A549 (cell line): ENCODE results near the gene EIF2B1. TPM values are rescaled to one million over a fixed set of nuclear protein-coding genes. Genes with fewer than 3 reads are reported as not detected.

Source experiments
- ATAC-seq, 2 experiments: fragments of 200-7000 bp in 1 of 2; fragments of >200 bp in 1 of 2; cut with Nextera tagmentation in 1 of 2; cut with Tn5 transposase in 1 of 2; 3 replicates each; pipeline versions ENCODE4 v1.8.0 to v1.9.1; 2018 to 2020; ENCODE audit warnings: mild to moderate bottlenecking in 1 of 2, moderate library complexity in 1 of 2
- CTCF ChIA-PET: fragments of 300-600 bp; sonication (Branson Sonifier 250); formaldehyde crosslinking; extraction: SDS; loops from one replicate; lab custom pipeline; 2021; ENCODE audit warnings: antibody characterized with exemption, inconsistent platforms; lab: Yijun Ruan, JAX
- POLR2A ChIA-PET: fragments of 350-600 bp; formaldehyde crosslinking; extraction: SDS; loops from one replicate; lab custom pipeline; 2021; ENCODE audit warnings: antibody characterized with exemption, inconsistent platforms; lab: Yijun Ruan, JAX
- DNase-seq, 2 experiments: peaks; one replicate each; pipeline versions ENCODE4 v3.0.0 to v3.0.0-alpha.2; 2011 to 2016; ENCODE audit warnings: low read depth in 1 of 2, low spot score in 1 of 2
- FAIRE-seq: peaks from 2 replicates; lab custom pipeline; 2011; peaks lifted over from hg19 to GRCh38; lab: Jason Lieb, UNC
- H3K27ac ChIP-seq, 2 experiments: fragments of >200 bp; sonication (Bioruptor Twin); formaldehyde crosslinking; 3 replicates each; pipeline ENCODE4 v1.5.1; 2016 to 2017
- H3K4me1 ChIP-seq: fragments of >200 bp; sonication (Bioruptor Twin); formaldehyde crosslinking; 3 replicates; pipeline ENCODE4 v1.6.1; 2016
- H3K4me2 ChIP-seq: fragments of >200 bp; sonication (Bioruptor Twin); formaldehyde crosslinking; 3 replicates; pipeline ENCODE4 v1.6.1; 2016
- H3K4me3 ChIP-seq: fragments of >200 bp; sonication (Bioruptor Twin); formaldehyde crosslinking; 3 replicates; pipeline ENCODE4 v1.5.1; 2016
- H3K9me3 ChIP-seq: fragments of >200 bp; sonication (Bioruptor Twin); formaldehyde crosslinking; 3 replicates; pipeline ENCODE4 v1.6.1; 2016
- EHMT2 ChIP-seq: fragments of 200-600 bp; sonication (generic); IDR thresholded peaks from 2 replicates; pipeline ENCODE4 v1.6.1; 2016; ENCODE audit warnings: antibody characterized with exemption, low read depth, mild to moderate bottlenecking, moderate library complexity
- EP300 ChIP-seq, 2 experiments: fragments of >200 bp; sonication (Bioruptor Twin); formaldehyde crosslinking; IDR thresholded peaks; 2 replicates in 1 of 2; 3 replicates in 1 of 2; pipeline ENCODE4 v1.6.1; 2016 to 2017
- FOSB ChIP-seq: fragments of 250-450 bp; sonication (Bioruptor Pico); IDR thresholded peaks from 2 replicates; pipeline ENCODE4 v1.5.0; 2020; ENCODE audit warnings: mild to moderate bottlenecking, moderate library complexity
- HEYL ChIP-seq: fragments of 250-450 bp; sonication (Bioruptor Pico); IDR thresholded peaks from 2 replicates; pipeline ENCODE4 v1.8.0; 2021; ENCODE audit warnings: mild to moderate bottlenecking, moderate library complexity
- HOXA7 ChIP-seq: fragments of 250-450 bp; sonication (Bioruptor Pico); IDR thresholded peaks from 2 replicates; pipeline ENCODE4 v1.5.0; 2020; ENCODE audit warnings: mild to moderate bottlenecking, moderate library complexity
- HOXB13 ChIP-seq: fragments of 250-450 bp; sonication (Bioruptor Pico); IDR thresholded peaks from 2 replicates; pipeline ENCODE4 v1.5.0; 2020; ENCODE audit warnings: low read depth, mild to moderate bottlenecking, moderate library complexity
- MAFK ChIP-seq: fragments of 450-650 bp; IDR thresholded peaks from 2 replicates; pipeline ENCODE4 v1.6.1; 2014; ENCODE audit not compliant: partially characterized antibody
- MAZ ChIP-seq: fragments of 150-350 bp; IDR thresholded peaks from 2 replicates; pipeline ENCODE4 v1.6.1; 2014; ENCODE audit warnings: antibody characterized with exemption, low read depth, low read length, borderline replicate concordance
- NFE2L2 ChIP-seq: fragments of 150-350 bp; conservative IDR thresholded peaks from 2 replicates; pipeline ENCODE4 v1.6.1; 2014; ENCODE audit warnings: low read length
- NR3C1 ChIP-seq: fragments of >200 bp; sonication (Bioruptor Twin); formaldehyde crosslinking; IDR thresholded peaks from 3 replicates; pipeline ENCODE4 v1.6.1; 2017
- PHF8 ChIP-seq: fragments of 200-600 bp; sonication (generic); IDR thresholded peaks from 2 replicates; pipeline ENCODE4 v1.6.1; 2016; ENCODE audit warnings: low read depth, mild to moderate bottlenecking, antibody characterized with exemption, moderate library complexity, borderline replicate concordance
- POLR2A ChIP-seq: IDR thresholded peaks from 2 replicates; pipeline ENCODE4 v1.6.1; 2012; ENCODE audit warnings: mild to moderate bottlenecking, low read length
- POLR2AphosphoS2 ChIP-seq: conservative IDR thresholded peaks from 2 replicates; pipeline ENCODE4 v1.6.1; 2012; ENCODE audit warnings: low read length, improper control_type of control experiment, inconsistent platforms
- RCOR1 ChIP-seq: fragments of 150-350 bp; IDR thresholded peaks from 2 replicates; pipeline ENCODE4 v1.6.1; 2014; ENCODE audit warnings: antibody characterized with exemption, low read length, low read depth
- SMC3 ChIP-seq: fragments of >200 bp; sonication (Bioruptor Twin); formaldehyde crosslinking; IDR thresholded peaks from 3 replicates; pipeline ENCODE4 v1.6.1; 2018; ENCODE audit warnings: inconsistent platforms
- SREBF2 ChIP-seq: fragments of 450-650 bp; IDR thresholded peaks from 2 replicates; pipeline ENCODE4 v1.6.1; 2014; ENCODE audit warnings: mild to moderate bottlenecking, moderate library complexity
- TP53 ChIP-seq: fragments of 250-450 bp; sonication (Bioruptor Pico); IDR thresholded peaks from 2 replicates; pipeline ENCODE4 v1.5.0; 2021; ENCODE audit warnings: mild to moderate bottlenecking, moderate library complexity
- WGBS: methylation state at CpG from one replicate; pipeline ENCODE4 v1.1.6; 2017; ENCODE audit errors: missing lambda C conversion rate; 5-methylcytosine and 5-hydroxymethylcytosine counted together
- polyA plus RNA-seq, 4 experiments: library from polyadenylated mRNA; depleted of rRNA in 3 of 4; stranded (reverse); fragments of >200 nt; fragmentation: RNase III in 1 of 4; extraction: RNeasy Plus Mini Kit Qiagen cat#74134 plus additional on column Dnase treatment in 1 of 4; gene quantifications; 2 replicates in 3 of 4; 3 replicates in 1 of 4; pipeline ENCODE4 v1.2.3, GENCODE V29; 2011 to 2017
- TF ChIP-seq, protein P1 (sequence below): IDR thresholded peaks from 2 replicates; pipeline ENCODE4 v1.6.1; 2012; ENCODE audit warnings: low read depth, borderline replicate concordance
- TF ChIP-seq, protein P2 (sequence below): fragments of 250-450 bp; sonication (Bioruptor Pico); IDR thresholded peaks from 2 replicates; pipeline ENCODE4 v1.5.0; 2021; ENCODE audit warnings: mild to moderate bottlenecking, moderate library complexity, borderline replicate concordance
- TF ChIP-seq, protein P3 (sequence below): fragments of >200 bp; sonication (Bioruptor Twin); formaldehyde crosslinking; IDR thresholded peaks from 3 replicates; pipeline ENCODE4 v1.5.1; 2016
- TF ChIP-seq, protein P4 (sequence below): fragments of >200 bp; sonication (Bioruptor Twin); formaldehyde crosslinking; IDR thresholded peaks from 2 replicates; pipeline ENCODE4 v1.6.1; 2016
- TF ChIP-seq, protein P5 (sequence below): fragments of >200 bp; sonication (Bioruptor Twin); formaldehyde crosslinking; IDR thresholded peaks from 3 replicates; pipeline ENCODE4 v1.6.1; 2016
- TF ChIP-seq, protein P6 (sequence below): fragments of 150-350 bp; IDR thresholded peaks from 2 replicates; pipeline ENCODE4 v1.6.1; 2014; ENCODE audit warnings: low read depth, mild to moderate bottlenecking, low read length

Gene EIF2B1
- polyA plus RNA-seq, 2 of the 4 experiments (the other 2 are of a cell fraction) = 35.7 to 55.1 TPM

DNA sequence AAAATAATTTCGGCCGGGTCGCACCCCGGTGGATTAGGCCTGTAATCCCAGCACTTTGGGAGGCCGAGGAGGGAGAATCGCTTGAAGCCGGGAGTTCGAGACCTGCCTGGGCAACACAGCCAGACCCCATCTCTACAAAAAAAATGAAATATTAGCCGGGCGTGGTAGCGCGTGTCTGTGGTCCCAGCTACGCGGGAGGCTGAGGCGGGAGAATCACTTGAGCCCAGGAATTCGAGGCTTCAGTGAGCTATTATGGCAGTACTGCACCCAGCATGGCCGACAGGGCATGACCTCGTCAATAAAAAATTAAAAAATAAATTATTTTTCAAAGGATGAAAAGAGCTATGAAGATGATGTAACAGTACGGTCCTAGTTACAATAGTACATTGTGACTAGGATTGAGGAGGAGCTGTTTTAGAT lies 666 bp upstream of the EIF2B1 start:
- Histone ChIP-seq H3K9me3 (no peaks in the 10 kb centered on the region), H3K4me3 (peak overlapping the region; percentile 93), H3K27ac (peak overlapping the region; percentile 93 to 94), H3K4me1 (peaks cover 6% of the 10 kb centered on the region; the same call in 1 of the 3 replicates), H3K4me2 (peak overlapping the region; percentile 90)
- WGBS = under 1% methylated on average over 19 of the region's 19 CpGs
- ATAC-seq (peak in 1 of 2 experiments; percentile 24; a peak in 3 of 6 replicates), DNase-seq (no peak), FAIRE-seq (no peak)
- TF ChIP-seq TP53 (CRISPR knock-in tag) (no peak), FOSB (CRISPR knock-in tag) (0 out of 2 replicates have a peak, but pooled peaks have one; percentile 15), PHF8 (peak; percentile 14; the same call in 1 of the 2 replicates)
- ChIA-PET CTCF (no interaction called here), POLR2A (interaction anchor here (1.1 kb wide), 1 partner anchor 27 kb away, joined by 7 read pairs; no protein-coding TSS in a partner anchor)

DNA sequence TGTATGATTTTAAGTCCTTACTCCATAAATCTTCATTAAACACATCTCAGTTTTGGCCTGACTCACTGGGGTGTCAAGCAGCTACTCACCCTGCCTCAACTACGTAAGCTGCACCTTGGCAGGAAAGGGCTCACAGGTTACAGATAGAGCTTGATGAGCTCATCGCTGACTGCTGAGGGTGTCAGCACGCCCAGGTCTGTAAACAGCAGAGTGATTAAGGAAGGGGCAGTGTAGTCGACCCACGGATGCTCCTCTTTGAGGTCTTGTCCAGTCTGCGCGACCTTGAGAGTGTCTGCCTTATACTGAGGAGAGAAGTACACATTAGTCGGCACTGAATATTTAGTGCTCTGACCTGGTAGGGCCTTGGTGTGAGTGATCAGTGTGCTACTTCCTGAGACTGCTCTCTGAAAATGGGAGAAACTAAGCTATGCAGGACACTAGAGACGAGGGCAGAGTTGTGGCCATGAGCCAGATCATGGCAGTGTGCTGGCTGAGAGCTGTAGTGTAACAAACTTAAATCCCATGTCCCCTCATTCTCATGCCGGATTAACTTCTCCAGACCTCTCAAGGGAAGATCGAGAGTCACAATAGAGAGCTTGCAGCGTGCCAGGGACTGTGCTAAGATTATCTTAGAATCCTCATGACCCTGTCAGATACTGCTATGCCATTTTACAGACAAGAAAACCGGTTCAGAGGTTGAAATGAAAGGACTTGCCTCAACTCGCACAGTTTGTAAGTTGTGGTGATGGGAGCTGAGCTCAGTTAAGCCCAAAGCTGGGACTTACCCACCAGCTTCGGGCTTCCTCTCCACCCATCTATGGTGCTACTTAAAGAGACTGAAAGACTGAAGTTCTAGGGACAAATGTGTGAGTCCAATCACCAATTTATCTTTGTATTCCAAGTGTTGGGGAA lies 11.6 kb downstream of the EIF2B1 start:
- no peak for FAIRE-seq
- no peak overlapping the region for H3K27ac ChIP-seq
- no peaks in the 10 kb centered on the region for H3K4me1 ChIP-seq
- peak in 1 of 2 experiments; percentile 15; a peak in 3 of 6 replicates for ATAC-seq
- no peak overlapping the region for H3K4me3 ChIP-seq
- no peak overlapping the region for H3K4me2 ChIP-seq
- no peak for DNase-seq
- CTCF ChIA-PET = interaction anchor here (1.0 to 1.1 kb wide), 2 partner anchors 9 kb away, joined by 3 to 4 read pairs; no protein-coding TSS in a partner anchor
- TF ChIP-seq EHMT2 (no peak), EP300 (IDR thresholded peaks at IDR 0.05) (no peak), NFE2L2 (no peak), NR3C1 (no peak), POLR2AphosphoS2 (no peak), MAFK (no peak), HEYL (CRISPR knock-in tag) (no peak), SMC3 (no peak), MAZ (no peak), RCOR1 (no peak), HOXA7 (CRISPR knock-in tag) (no peak), SREBF2 (no peak), HOXB13 (CRISPR knock-in tag) (no peak), POLR2A (no peak; the same call in 1 of the 2 replicates)
- TF ChIP-seq, protein P1, sequence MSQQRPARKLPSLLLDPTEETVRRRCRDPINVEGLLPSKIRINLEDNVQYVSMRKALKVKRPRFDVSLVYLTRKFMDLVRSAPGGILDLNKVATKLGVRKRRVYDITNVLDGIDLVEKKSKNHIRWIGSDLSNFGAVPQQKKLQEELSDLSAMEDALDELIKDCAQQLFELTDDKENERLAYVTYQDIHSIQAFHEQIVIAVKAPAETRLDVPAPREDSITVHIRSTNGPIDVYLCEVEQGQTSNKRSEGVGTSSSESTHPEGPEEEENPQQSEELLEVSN = no peak
- TF ChIP-seq, protein P2, sequence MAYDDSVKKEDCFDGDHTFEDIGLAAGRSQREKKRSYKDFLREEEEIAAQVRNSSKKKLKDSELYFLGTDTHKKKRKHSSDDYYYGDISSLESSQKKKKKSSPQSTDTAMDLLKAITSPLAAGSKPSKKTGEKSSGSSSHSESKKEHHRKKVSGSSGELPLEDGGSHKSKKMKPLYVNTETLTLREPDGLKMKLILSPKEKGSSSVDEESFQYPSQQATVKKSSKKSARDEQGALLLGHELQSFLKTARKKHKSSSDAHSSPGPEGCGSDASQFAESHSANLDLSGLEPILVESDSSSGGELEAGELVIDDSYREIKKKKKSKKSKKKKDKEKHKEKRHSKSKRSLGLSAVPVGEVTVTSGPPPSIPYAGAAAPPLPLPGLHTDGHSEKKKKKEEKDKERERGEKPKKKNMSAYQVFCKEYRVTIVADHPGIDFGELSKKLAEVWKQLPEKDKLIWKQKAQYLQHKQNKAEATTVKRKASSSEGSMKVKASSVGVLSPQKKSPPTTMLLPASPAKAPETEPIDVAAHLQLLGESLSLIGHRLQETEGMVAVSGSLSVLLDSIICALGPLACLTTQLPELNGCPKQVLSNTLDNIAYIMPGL (CRISPR knock-in tag) = no peak
- TF ChIP-seq, protein P3, sequence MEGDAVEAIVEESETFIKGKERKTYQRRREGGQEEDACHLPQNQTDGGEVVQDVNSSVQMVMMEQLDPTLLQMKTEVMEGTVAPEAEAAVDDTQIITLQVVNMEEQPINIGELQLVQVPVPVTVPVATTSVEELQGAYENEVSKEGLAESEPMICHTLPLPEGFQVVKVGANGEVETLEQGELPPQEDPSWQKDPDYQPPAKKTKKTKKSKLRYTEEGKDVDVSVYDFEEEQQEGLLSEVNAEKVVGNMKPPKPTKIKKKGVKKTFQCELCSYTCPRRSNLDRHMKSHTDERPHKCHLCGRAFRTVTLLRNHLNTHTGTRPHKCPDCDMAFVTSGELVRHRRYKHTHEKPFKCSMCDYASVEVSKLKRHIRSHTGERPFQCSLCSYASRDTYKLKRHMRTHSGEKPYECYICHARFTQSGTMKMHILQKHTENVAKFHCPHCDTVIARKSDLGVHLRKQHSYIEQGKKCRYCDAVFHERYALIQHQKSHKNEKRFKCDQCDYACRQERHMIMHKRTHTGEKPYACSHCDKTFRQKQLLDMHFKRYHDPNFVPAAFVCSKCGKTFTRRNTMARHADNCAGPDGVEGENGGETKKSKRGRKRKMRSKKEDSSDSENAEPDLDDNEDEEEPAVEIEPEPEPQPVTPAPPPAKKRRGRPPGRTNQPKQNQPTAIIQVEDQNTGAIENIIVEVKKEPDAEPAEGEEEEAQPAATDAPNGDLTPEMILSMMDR = no peak
- TF ChIP-seq, protein P4, sequence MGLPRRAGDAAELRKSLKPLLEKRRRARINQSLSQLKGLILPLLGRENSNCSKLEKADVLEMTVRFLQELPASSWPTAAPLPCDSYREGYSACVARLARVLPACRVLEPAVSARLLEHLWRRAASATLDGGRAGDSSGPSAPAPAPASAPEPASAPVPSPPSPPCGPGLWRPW = no peak
- TF ChIP-seq, protein P5, sequence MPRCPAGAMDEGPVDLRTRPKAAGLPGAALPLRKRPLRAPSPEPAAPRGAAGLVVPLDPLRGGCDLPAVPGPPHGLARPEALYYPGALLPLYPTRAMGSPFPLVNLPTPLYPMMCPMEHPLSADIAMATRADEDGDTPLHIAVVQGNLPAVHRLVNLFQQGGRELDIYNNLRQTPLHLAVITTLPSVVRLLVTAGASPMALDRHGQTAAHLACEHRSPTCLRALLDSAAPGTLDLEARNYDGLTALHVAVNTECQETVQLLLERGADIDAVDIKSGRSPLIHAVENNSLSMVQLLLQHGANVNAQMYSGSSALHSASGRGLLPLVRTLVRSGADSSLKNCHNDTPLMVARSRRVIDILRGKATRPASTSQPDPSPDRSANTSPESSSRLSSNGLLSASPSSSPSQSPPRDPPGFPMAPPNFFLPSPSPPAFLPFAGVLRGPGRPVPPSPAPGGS = no peak
- TF ChIP-seq, protein P6, sequence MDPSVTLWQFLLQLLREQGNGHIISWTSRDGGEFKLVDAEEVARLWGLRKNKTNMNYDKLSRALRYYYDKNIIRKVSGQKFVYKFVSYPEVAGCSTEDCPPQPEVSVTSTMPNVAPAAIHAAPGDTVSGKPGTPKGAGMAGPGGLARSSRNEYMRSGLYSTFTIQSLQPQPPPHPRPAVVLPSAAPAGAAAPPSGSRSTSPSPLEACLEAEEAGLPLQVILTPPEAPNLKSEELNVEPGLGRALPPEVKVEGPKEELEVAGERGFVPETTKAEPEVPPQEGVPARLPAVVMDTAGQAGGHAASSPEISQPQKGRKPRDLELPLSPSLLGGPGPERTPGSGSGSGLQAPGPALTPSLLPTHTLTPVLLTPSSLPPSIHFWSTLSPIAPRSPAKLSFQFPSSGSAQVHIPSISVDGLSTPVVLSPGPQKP = no peak
- WGBS = 79% methylated on average over 15 of the region's 15 CpGs
- POLR2A ChIA-PET = interaction anchor here (0.8 to 1.7 kb wide), 3 partner anchors 10 to 20 kb away, joined by 3 to 9 read pairs (median 4); partner anchors contain the start of gene DDX55
- H3K9me3 ChIP-seq = no peaks in the 10 kb centered on the region
